HEK293T (cell line): ENCODE results near the gene VIT.

Source experiments
- CTCF ChIA-PET: fragments of 350-600 bp; formaldehyde crosslinking; extraction: SDS; loops from one replicate; lab custom pipeline; 2021; ENCODE audit warnings: antibody characterized with exemption, inconsistent platforms; lab: Yijun Ruan, JAX
- POLR2A ChIA-PET: fragments of 350-600 bp; formaldehyde crosslinking; extraction: SDS; loops from one replicate; lab custom pipeline; 2020; ENCODE audit warnings: antibody characterized with exemption, inconsistent platforms; lab: Yijun Ruan, JAX
- DNase-seq: peaks from one replicate; pipeline ENCODE4 v3.0.0; 2012; ENCODE audit warnings: mixed read lengths; ENCODE audit errors: extremely low spot score
- ARNT ChIP-seq: fragments of 450-650 bp; IDR thresholded peaks from 2 replicates; pipeline ENCODE4 v1.6.1; 2017; ENCODE audit warnings: mild to moderate bottlenecking
- BHLHE40 ChIP-seq: fragments of 450-650 bp; IDR thresholded peaks from 2 replicates; pipeline ENCODE4 v1.6.1; 2016; ENCODE audit warnings: mild to moderate bottlenecking, moderate library complexity, borderline replicate concordance
- CTBP1 ChIP-seq: fragments of 450-650 bp; IDR thresholded peaks from 2 replicates; pipeline ENCODE4 v1.6.1; 2016; ENCODE audit warnings: borderline replicate concordance
- ELF4 ChIP-seq: fragments of 450-650 bp; IDR thresholded peaks from 2 replicates; pipeline ENCODE4 v1.6.1; 2017; ENCODE audit warnings: antibody characterized with exemption
- FOXA1 ChIP-seq: fragments of 450-650 bp; IDR thresholded peaks from 2 replicates; pipeline ENCODE4 v1.6.1; 2016; ENCODE audit warnings: mild to moderate bottlenecking
- FOXK2 ChIP-seq: fragments of 450-650 bp; IDR thresholded peaks from 2 replicates; pipeline ENCODE4 v1.6.1; 2016; ENCODE audit warnings: mild to moderate bottlenecking
- FOXM1 ChIP-seq: fragments of 450-650 bp; IDR thresholded peaks from 2 replicates; pipeline ENCODE4 v1.6.1; 2017; ENCODE audit warnings: mild to moderate bottlenecking, borderline replicate concordance
- HDGF ChIP-seq: fragments of 450-650 bp; IDR thresholded peaks from 2 replicates; pipeline ENCODE4 v1.6.1; 2017; ENCODE audit warnings: antibody characterized with exemption, borderline replicate concordance
- L3MBTL2 ChIP-seq: fragments of 450-650 bp; conservative IDR thresholded peaks from 2 replicates; pipeline ENCODE4 v1.6.1; 2016; ENCODE audit warnings: mild to moderate bottlenecking
- LEF1 ChIP-seq: fragments of 450-650 bp; IDR thresholded peaks from 2 replicates; pipeline ENCODE4 v1.6.1; 2017; ENCODE audit warnings: mild to moderate bottlenecking, borderline replicate concordance
- NFRKB ChIP-seq: fragments of 450-650 bp; IDR thresholded peaks from 2 replicates; pipeline ENCODE4 v1.6.1; 2016; ENCODE audit warnings: mild to moderate bottlenecking, moderate library complexity
- PKNOX1 ChIP-seq: fragments of 450-650 bp; IDR thresholded peaks from 2 replicates; pipeline ENCODE4 v1.6.1; 2016
- SP1 ChIP-seq: fragments of 450-650 bp; IDR thresholded peaks from 2 replicates; pipeline ENCODE4 v1.6.1; 2017
- SUZ12 ChIP-seq: fragments of 450-650 bp; IDR thresholded peaks from 2 replicates; pipeline ENCODE4 v1.6.1; 2016; ENCODE audit warnings: mild to moderate bottlenecking
- TARDBP ChIP-seq: fragments of 450-650 bp; IDR thresholded peaks from 2 replicates; pipeline ENCODE4 v1.6.1; 2016
- ZNF384 ChIP-seq: fragments of 450-650 bp; IDR thresholded peaks from 2 replicates; pipeline ENCODE4 v1.6.1; 2016

VIT gene

GRCh38 chr2:36737131-36737750 is 40.7 kb downstream of the VIT start:
- DNase-seq, result no peak
- CTCF ChIA-PET, result no interaction called here
- no peak for TF ChIP-seq ELF4
- TF ChIP-seq TARDBP, result no peak
- TF ChIP-seq CTBP1, result no peak
- no peak for TF ChIP-seq FOXK2
- no peak for TF ChIP-seq SP1
- no peak for TF ChIP-seq NFRKB
- no peak for TF ChIP-seq SUZ12
- no peak for TF ChIP-seq LEF1
- no peak for TF ChIP-seq FOXA1
- TF ChIP-seq PKNOX1, result no peak
- TF ChIP-seq ARNT, result no peak
- no peak for TF ChIP-seq HDGF
- no peak for TF ChIP-seq FOXM1
- no peak for TF ChIP-seq BHLHE40
- no peak for TF ChIP-seq L3MBTL2
- no peak for TF ChIP-seq ZNF384
- POLR2A ChIA-PET, result no interaction called here

GRCh38 chr2:36740061-36740460 is 43.6 kb downstream of the VIT start:
- ChIA-PET POLR2A (no interaction called here), CTCF (interaction anchor here (1.4 kb wide), 1 partner anchor 41 kb away, joined by 3 read pairs; no protein-coding TSS in a partner anchor)
- no peak for DNase-seq
- TF ChIP-seq ARNT (no peak), LEF1 (no peak), PKNOX1 (no peak), TARDBP (no peak), FOXA1 (no peak), ZNF384 (no peak), SP1 (no peak), NFRKB (no peak), BHLHE40 (no peak), FOXM1 (no peak), HDGF (no peak), L3MBTL2 (no peak), CTBP1 (no peak), SUZ12 (no peak), ELF4 (no peak)

GRCh38 chr2:36741188-36741837 is 44.8 kb downstream of the VIT start:
- DNase-seq, result no peak
- TF ChIP-seq LEF1, result no peak
- TF ChIP-seq SUZ12, result no peak
- TF ChIP-seq NFRKB, result no peak
- no peak for TF ChIP-seq HDGF
- TF ChIP-seq FOXA1, result no peak
- no peak for TF ChIP-seq ARNT
- no peak for TF ChIP-seq FOXM1
- TF ChIP-seq PKNOX1, result no peak
- no peak for TF ChIP-seq TARDBP
- TF ChIP-seq SP1, result no peak
- no peak for TF ChIP-seq BHLHE40
- no peak for TF ChIP-seq L3MBTL2
- no peak for TF ChIP-seq ELF4
- no peak for TF ChIP-seq CTBP1
- ChIA-PET POLR2A (no interaction called here), CTCF (interaction anchor here (1.4 kb wide), 1 partner anchor 39 kb away, joined by 3 read pairs; no protein-coding TSS in a partner anchor)

GRCh38 chr2:36743954-36744353 is 47.4 kb downstream of the VIT start:
- ChIA-PET CTCF (no interaction called here), POLR2A (no interaction called here)
- no peak for TF ChIP-seq FOXK2
- TF ChIP-seq ZNF384, result no peak
- TF ChIP-seq ELF4, result no peak
- TF ChIP-seq TARDBP, result no peak
- no peak for DNase-seq

GRCh38 chr2:36748166-36748565 is 51.7 kb downstream of the VIT start:
- DNase-seq, result no peak
- TF ChIP-seq PKNOX1 (no peak), BHLHE40 (no peak), FOXM1 (no peak), FOXK2 (no peak), ARNT (no peak), SUZ12 (no peak), L3MBTL2 (no peak), ZNF384 (no peak), FOXA1 (no peak), ELF4 (no peak), TARDBP (no peak), NFRKB (no peak), LEF1 (no peak), HDGF (no peak), SP1 (no peak), CTBP1 (no peak)
- CTCF ChIA-PET, result no interaction called here
- POLR2A ChIA-PET, result no interaction called here
